HG03354 (cell line): Measurements from ENCODE around the gene CHIA.
"Not testable (repeated sequence)": the region's sequence is repeated elsewhere in the genome, so short reads cannot be mapped to it uniquely, and the experiment has no call there.

Source experiments
- ATAC-seq: cut with Tn5 transposase; IDR thresholded peaks from one replicate; pipeline ENCODE4 v1.9.1; 2021; ENCODE audit warnings: mild to moderate bottlenecking; ENCODE audit not compliant: unreplicated experiment, poor library complexity, severe bottlenecking

CHIA gene

GRCh38 chr1:111281411-111281810 lies 9.2 kb upstream of the CHIA start:
- ATAC-seq, result no peak

- no peak for ATAC-seq
These were observed 6.8 kb upstream of the CHIA start for GRCh38 chr1:111283838-111284237.

- ATAC-seq, result no peak
These were observed 4.8 kb upstream of the CHIA start for GRCh38 chr1:111285879-111286278.

GRCh38 chr1:111286912-111287311 lies 3.7 kb upstream of the CHIA start:
- ATAC-seq, result no peak

- no peak for ATAC-seq
These were observed 1.3 kb upstream of the CHIA start for GRCh38 chr1:111289371-111289770.

- no peak for ATAC-seq
These were observed 547 bp upstream of the CHIA start for GRCh38 chr1:111290104-111290503.

- no peak for ATAC-seq
These were observed 3.7 kb downstream of the CHIA start for GRCh38 chr1:111294390-111294789.

- ATAC-seq, result peak; percentile 62
These were observed 11.7 kb downstream of the CHIA start for GRCh38 chr1:111302374-111302773.

GRCh38 chr1:111309690-111310089 lies 19.0 kb downstream of the CHIA start:
- ATAC-seq, result no peak

GRCh38 chr1:111318523-111318922 lies 27.9 kb downstream of the CHIA start:
- no peak for ATAC-seq

- no peak for ATAC-seq
These were observed 29.6 kb downstream of the CHIA start for GRCh38 chr1:111320066-111320879.

- no peak for ATAC-seq
These were observed 32.6 kb downstream of the CHIA start for GRCh38 chr1:111323231-111323630.

- peak; percentile 82 for ATAC-seq
These were observed 41.5 kb downstream of the CHIA start for GRCh38 chr1:111332190-111332589.

GRCh38 chr1:111334169-111334568 lies 43.5 kb downstream of the CHIA start:
- ATAC-seq, result no peak

- not testable (repeated sequence) for ATAC-seq
These were observed 44.7 kb downstream of the CHIA start for GRCh38 chr1:111335214-111335877.

- ATAC-seq, result not testable (repeated sequence)
These were observed 48.2 kb downstream of the CHIA start for GRCh38 chr1:111338849-111339248.

GRCh38 chr1:111346089-111346885 lies 55.6 kb downstream of the CHIA start:
- peak; percentile 91 for ATAC-seq

GRCh38 chr1:111347026-111347425 lies 56.4 kb downstream of the CHIA start:
- ATAC-seq, result no peak

GRCh38 chr1:111351700-111352099 lies 61.0 kb downstream of the CHIA start:
- ATAC-seq, result no peak

- no peak for ATAC-seq
These were observed 63.9 kb downstream of the CHIA start for GRCh38 chr1:111354584-111354983.
